Measurements from ENCODE around the gene KLK7.
"Not testable (repeated sequence)": the region's sequence is repeated elsewhere in the genome, so short reads cannot be mapped to it uniquely, and the experiment has no call there.

KLK7 gene

GRCh38 chr19:50998061-50998460 lies 14.3 kb upstream of the KLK7 start:
- no peaks in the 10 kb centered on the region for H3K36me3 ChIP-seq (ENCODE audit: control insufficient read depth, insufficient read depth, low read length)
- no peak overlapping the region for H3K4me2 ChIP-seq (ENCODE audit: low read length)
- H3K79me2 ChIP-seq = no peaks in the 10 kb centered on the region
- H3K9me3 ChIP-seq (ENCODE audit: control insufficient read depth, low read length) = no peaks in the 10 kb centered on the region
- H3K9ac ChIP-seq = no peak overlapping the region
- no peak for TF ChIP-seq CTCF (IDR thresholded peaks at IDR 0.05)
- H3K27ac ChIP-seq = no peak overlapping the region
- no peak overlapping the region for H3K4me3 ChIP-seq (ENCODE audit: low read depth, low read length)
- H2AFZ ChIP-seq = no peak overlapping the region
- H3K27me3 ChIP-seq (ENCODE audit: control insufficient read depth, insufficient read depth, low read length) = no peaks in the 10 kb centered on the region
- no peaks in the 10 kb centered on the region for H3K4me1 ChIP-seq

GRCh38 chr19:50994129-50994528 lies 10.4 kb upstream of the KLK7 start:
- no peak overlapping the region for H3K4me3 ChIP-seq (ENCODE audit: low read depth, low read length)
- no peak overlapping the region for H2AFZ ChIP-seq
- H3K79me2 ChIP-seq = no peaks in the 10 kb centered on the region
- H3K4me2 ChIP-seq (ENCODE audit: low read length) = no peak overlapping the region
- TF ChIP-seq CTCF (IDR thresholded peaks at IDR 0.05) = no peak
- no peaks in the 10 kb centered on the region for H3K27me3 ChIP-seq (ENCODE audit: control insufficient read depth, insufficient read depth, low read length)
- H3K9ac ChIP-seq = no peak overlapping the region
- H3K36me3 ChIP-seq (ENCODE audit: control insufficient read depth, insufficient read depth, low read length) = no peaks in the 10 kb centered on the region
- no peaks in the 10 kb centered on the region for H3K4me1 ChIP-seq
- no peaks in the 10 kb centered on the region for H3K9me3 ChIP-seq (ENCODE audit: control insufficient read depth, low read length)
- H3K27ac ChIP-seq = no peak overlapping the region

- no peak overlapping the region for H3K9ac ChIP-seq
- no peak overlapping the region for H3K27ac ChIP-seq
- H3K4me2 ChIP-seq (ENCODE audit: low read length) = no peak overlapping the region
- H3K9me3 ChIP-seq (ENCODE audit: control insufficient read depth, low read length) = no peaks in the 10 kb centered on the region
- H3K4me1 ChIP-seq = no peaks in the 10 kb centered on the region
- H3K27me3 ChIP-seq (ENCODE audit: control insufficient read depth, insufficient read depth, low read length) = no peaks in the 10 kb centered on the region
- H2AFZ ChIP-seq = no peak overlapping the region
- no peaks in the 10 kb centered on the region for H3K79me2 ChIP-seq
- H3K4me3 ChIP-seq (ENCODE audit: low read depth, low read length) = no peak overlapping the region
- no peaks in the 10 kb centered on the region for H3K36me3 ChIP-seq (ENCODE audit: control insufficient read depth, insufficient read depth, low read length)
- TF ChIP-seq CTCF (IDR thresholded peaks at IDR 0.05) = no peak
Observed at GRCh38 chr19:50992666-50993035, 8.9 kb upstream of the KLK7 start.

- not testable (repeated sequence) for H3K9ac ChIP-seq; H3K27me3 ChIP-seq (ENCODE audit: control insufficient read depth, insufficient read depth, low read length); H3K4me3 ChIP-seq (ENCODE audit: low read depth, low read length)
Observed at GRCh38 chr19:50984416-50984815, 699 bp upstream of the KLK7 start.

GRCh38 chr19:50982186-50982585 lies 1.5 kb downstream of the KLK7 start:
- no peak for TF ChIP-seq CTCF (IDR thresholded peaks at IDR 0.05)
- Histone ChIP-seq H3K36me3 (ENCODE audit: control insufficient read depth, insufficient read depth, low read length) (no peaks in the 10 kb centered on the region), H3K4me3 (ENCODE audit: low read depth, low read length) (no peak overlapping the region), H3K27ac (no peak overlapping the region), H3K27me3 (ENCODE audit: control insufficient read depth, insufficient read depth, low read length) (no peaks in the 10 kb centered on the region), H3K9ac (no peak overlapping the region), H3K79me2 (no peaks in the 10 kb centered on the region), H3K4me2 (ENCODE audit: low read length) (no peak overlapping the region), H2AFZ (no peak overlapping the region), H3K4me1 (no peaks in the 10 kb centered on the region), H3K9me3 (ENCODE audit: control insufficient read depth, low read length) (no peaks in the 10 kb centered on the region)

More at GRCh38 chr19:50984416-50984815, 699 bp upstream of the KLK7 start:
- not testable (repeated sequence) for H2AFZ ChIP-seq; H3K36me3 ChIP-seq (ENCODE audit: control insufficient read depth, insufficient read depth, low read length); H3K4me1 ChIP-seq; H3K9me3 ChIP-seq (ENCODE audit: control insufficient read depth, low read length); H3K27ac ChIP-seq; H3K79me2 ChIP-seq; H3K4me2 ChIP-seq (ENCODE audit: low read length)

Data from parathyroid adenoma (tissue), 2 donors.